Stimulated activated CD8-positive, alpha-beta memory T cell treated with anti-CD3 and anti-CD28 coated beads, Interleukin-2, amount 100 ng/mL, for 48 hours (primary cell): Measurements from ENCODE around the gene BNC2.

Experiments used
- DNase-seq, 2 donors: peaks; one replicate each; pipeline ENCODE4 v3.0.0-alpha.2; 2020; ENCODE audit warnings: low read depth in 2 of 2

Gene BNC2

DNA sequence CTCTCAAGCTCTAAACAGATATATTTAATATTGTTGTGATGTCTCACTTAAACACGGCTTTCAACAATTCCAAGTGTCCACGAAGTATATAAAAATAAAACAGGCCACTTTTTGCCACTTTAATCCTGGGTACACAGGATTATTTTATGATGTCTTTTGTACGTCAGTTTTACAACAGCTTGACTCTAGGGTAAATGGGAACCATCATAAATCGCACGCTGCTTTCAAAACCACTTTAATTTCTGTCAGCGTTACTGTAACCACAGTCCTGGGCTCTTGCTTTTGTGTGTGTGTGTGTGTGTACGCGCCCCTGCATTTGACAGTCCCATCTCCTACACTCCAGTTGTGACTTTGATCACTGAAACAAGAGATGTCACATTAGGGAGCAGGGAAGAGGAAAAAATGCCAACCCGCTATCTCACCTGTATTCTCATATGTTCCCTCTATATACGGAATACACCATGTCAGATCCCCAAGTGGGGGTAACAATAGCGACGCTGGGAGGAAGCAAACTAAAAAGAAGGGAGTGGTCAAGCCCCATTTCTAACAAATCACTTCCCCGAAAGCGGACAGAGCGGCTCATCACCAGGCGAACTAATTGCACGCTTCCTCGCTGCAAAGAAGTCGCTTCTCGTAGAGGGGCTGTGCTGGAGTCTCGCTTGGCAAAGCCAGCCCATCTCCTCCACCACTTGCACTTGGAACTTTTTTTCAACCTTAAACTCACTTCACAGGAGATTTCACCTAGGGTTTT, 1.2 kb downstream of the BNC2 start:
- no peak for DNase-seq

DNA sequence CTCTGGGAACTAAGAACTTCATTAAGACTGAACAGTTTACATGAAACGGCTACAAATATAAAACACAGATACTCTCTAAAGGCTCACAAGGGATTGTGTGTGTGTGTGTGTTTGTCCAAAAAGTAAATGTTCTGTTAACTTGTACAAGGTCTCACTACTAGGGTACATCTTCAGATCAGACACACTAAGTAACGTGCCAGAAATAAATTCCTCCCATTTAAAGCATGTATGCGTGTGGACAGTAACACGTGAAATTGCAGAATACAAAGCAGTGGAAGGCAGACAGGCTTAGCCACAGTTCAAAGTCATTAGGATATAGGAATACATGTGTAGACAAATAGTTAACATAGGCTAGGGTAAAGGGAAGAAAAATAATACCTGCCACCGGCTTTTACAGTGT, 1.8 kb downstream of the BNC2 start:
- DNase-seq: no peak

DNA sequence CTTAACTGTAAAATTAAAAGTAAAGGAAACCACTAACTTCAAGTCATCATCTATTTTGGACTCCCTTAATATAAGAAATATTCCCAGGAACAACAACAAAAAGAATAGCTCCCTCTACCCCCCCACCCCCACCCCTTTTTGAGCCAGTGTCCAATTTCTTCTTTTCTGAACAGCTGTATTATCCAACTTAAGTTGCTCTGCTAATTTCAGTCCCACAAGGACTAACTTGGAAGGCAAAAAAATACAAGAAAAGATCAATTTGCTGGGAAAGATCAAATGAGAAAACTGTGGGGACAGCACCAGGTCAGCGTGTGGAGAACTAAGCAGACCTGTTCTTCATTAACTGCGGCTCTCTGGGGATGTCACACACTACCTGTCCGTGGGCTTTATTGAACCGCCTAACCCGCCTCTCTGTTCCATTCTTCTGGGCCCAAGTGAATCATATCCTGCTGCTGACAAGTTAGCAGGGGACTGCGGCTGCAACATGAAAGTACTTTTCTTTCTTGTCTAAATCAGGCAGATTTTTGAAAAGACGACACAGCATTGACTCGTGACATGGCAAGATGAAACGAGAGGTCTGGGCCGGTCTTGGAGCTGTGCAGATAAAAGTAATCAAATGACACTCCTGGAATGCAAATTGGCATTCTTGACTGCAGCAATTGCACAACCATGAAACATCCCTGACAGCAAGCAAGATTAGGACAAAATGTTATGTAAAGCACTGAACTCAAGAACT, 2.7 kb downstream of the BNC2 start:
- DNase-seq: no peak

DNA sequence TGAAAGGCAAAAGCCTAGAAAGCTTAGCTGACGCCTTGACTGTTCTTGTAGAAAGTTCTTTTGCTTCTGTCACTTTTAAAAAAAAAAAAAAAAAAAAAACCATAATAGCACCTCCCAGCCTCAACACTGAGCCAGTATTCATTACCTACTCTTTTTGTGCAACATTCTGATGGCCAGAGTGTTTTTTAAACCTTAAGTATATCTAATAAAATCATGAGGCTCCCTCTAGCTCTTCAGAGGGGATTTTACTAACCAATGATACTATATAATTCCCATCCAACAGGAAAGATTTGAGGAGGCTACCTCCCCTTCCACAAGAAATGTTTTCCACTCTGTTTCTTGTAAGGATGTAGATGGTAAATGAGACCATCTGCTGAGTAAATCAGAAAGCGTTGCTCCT, 3.9 kb downstream of the BNC2 start:
- no peak for DNase-seq

DNA sequence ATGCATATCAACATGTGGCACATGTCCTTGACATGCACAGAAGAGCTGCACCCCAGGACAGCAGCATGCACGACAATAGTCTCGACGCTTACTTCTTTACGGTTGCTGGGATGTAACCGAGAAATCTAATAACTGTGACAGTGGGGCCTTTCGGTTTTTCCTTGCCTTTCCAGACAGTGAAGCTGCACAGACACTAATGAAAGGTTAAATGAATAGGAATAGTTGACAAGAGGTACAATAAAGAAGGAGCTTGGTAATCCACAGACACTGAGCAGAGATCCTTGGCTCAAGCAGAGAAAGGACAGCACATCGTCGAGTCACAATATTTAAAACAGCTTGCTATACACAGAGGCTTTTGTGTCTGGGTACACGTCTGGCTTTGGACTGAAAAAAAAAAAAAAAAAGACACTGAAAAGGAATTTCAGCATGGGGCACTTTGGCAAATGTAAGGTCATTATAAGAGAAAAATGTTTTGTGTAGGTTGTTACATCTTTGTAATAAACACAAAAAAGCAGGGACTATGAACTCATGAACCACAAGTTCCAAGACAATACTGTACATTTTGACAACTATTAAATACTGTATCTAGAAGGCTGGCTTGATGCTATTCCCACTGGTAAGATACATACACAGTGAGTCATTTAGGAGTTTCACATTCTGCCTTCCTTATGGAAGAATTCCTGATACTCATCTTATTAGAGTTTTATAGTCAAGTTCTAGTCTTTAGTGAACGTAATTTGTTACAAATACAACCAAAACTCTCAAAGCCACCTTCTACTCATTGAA, 5.6 kb downstream of the BNC2 start:
- no peak for DNase-seq

DNA sequence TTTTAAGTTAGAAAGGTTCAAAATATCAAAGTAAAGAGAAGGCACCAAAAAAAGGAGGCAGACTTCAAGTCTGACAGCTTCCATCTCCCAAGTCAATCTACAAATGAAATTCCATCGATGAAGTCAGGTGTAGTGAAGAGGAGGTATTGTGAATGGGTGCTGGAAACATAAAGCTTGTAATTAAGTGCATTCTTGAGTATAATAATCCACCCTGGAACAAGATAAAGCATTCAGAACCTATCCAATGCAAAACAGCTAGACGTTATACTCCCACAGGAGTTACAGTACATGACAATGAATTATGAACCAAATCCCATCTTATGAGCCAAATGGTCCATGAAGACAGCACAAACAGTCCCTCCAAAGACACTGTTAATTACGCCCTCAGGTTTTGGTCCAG, 22.3 kb downstream of the BNC2 start:
- no peak for DNase-seq

DNA sequence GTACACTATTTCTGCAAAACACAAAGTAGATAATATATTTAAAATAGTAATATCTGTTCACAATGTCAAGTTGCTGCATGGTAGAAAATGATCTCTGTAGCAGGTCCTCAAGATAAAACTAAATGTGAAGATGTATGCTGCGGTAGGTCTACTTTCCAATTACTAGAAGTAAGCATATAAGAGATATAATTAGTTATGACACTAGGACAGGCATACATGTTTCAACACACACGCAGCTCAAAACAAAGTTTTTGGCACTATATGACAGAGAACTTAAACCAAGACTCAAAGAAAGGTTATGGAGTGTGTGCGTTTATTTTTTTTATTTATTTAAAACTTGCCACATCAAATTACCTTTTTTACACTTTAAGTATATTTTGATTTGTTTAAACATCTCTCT, 23.5 kb downstream of the BNC2 start:
- DNase-seq: no peak

DNA sequence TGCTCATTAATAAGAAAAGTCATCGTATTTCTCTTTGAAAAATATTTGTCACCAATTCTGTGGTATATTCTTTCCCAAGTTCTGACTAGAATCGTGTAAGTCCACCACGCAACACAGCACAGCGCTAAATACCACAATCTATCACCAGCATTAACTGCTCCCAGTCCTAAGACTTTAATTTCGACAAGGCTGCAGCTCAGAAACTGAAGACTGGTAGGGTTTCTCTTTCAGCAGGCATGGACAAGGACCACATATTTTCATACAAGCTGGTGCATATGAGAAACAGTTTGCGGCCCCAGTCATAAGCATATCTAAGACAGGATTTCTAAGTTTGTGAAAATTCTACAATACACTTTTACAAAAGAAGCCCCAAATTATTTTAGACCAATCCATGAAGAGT, 24.1 kb downstream of the BNC2 start:
- no peak for DNase-seq

DNA sequence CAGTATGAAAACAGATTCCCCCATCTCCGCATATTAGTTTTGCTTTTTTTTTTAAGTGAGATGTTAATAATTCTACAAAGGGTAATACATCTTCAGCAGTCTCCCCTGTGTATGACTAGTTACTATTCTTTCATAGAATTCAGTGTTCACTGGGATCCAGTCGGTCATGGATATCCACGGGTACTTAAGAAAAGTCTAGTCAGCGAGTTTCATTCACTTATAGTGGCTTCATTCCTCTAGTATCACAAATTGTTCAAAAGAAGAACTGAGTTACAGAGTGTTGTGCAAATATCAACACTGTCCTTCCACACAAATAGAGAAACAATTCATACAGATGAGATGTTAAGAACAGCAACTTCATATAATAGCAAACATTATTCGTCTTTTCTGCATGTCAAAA, 35.7 kb downstream of the BNC2 start:
- DNase-seq: no peak

DNA sequence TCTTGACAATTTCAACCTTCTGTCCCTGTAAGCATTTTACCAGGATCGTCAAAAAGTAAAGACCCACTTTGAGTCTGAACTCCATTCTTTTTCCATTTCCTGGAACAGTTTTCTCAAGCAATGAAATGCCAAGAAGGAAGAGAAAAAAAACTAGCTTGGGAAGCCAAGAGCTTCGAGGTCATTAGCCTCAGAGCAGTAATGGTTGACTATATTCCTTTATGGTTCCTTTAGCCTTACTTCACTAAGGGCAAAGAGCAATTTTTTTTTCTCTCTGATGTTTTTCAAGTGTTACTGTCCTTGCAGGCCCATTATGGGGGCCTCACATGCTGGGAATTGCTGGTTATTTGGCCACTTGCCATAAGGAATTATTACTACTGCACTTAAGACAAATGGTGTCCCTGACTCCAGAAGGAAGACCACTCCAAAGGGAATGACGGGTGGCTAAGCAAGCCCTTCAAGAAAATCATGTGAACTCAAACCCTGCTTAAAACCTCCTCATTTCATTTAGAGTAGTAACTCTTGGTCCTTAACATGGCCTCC, 37.1 kb downstream of the BNC2 start:
- DNase-seq: no peak

DNA sequence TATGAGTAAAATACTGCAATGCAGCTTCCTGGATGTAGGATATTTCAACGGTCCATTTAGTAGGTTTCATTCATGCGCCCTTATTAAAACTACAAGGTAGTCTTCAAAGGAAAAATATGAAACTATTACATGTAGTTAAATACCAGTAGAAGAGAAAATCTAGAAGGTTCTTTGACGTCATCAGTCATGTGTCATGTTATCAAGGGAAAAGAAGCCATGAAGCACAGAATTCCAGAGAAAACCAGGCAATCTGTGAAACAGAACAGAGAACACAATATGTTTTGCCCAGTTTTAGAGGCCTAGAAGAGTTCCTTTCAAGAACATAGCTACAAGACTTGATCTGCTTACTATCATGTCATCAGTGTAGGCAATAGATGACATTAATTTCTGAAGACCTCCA, 38.4 kb downstream of the BNC2 start:
- no peak for DNase-seq

DNA sequence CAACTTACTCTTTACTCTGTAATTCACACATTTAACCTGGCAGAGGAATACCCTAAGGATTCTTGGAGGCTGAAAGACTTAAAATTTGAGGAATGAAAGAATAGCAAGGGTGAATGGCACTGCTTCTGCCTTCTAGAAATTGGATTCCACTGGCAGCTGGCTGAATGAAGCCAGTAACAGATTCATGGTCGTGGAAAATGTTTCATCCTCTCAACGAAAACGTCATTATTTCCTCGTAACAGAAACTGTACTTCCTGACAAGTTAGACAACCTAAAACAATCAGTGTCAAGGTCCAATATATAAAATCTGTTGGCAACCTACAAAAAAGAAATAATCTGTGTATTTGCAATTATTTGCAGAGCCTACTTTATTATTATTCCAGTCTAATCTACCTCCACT, 39.7 kb downstream of the BNC2 start:
- DNase-seq: no peak

DNA sequence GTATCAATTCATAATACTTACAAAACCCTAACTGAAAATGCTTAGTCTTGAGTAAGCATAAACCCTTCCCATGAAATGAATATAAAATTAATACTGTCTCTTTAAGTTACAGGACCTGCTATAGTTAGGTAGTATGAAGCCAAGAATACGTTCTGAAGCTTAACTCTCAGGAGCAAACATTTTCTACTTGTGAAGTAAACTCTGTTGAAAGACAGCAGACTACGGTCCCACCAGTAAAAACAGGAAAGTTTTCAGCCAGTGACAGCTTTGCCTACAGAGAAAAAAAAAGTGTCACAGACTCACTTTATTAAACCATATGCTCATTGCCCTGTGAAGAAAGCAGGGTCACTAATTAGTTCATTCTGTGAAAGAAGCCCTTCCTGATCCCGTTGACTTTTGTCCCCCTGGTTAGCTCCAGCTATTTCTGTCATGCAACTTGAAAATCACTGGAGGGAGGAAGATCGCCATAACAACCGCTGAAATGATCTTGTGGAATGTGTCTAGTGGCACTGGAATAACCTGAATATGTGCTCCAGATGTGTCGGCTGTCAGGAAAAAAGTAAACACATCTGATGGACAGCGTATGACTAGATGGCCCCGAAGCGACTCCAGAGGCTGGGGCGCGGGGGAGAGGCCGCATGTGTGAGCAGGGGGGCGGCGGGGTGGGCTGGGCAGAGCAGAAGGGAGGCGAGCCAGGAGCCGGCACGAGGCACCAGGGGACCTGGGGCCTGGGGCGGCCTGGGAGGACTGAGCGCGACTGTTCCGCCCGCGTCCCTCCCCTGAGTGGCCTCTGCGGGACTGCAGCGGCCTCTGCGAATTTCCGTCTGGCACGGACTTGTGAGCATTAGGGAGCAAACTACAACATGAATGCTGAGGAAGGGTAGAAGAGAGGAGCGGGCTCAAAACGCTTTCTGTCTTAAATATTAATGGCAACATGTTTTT, 41.9 kb downstream of the BNC2 start:
- no peak for DNase-seq

DNA sequence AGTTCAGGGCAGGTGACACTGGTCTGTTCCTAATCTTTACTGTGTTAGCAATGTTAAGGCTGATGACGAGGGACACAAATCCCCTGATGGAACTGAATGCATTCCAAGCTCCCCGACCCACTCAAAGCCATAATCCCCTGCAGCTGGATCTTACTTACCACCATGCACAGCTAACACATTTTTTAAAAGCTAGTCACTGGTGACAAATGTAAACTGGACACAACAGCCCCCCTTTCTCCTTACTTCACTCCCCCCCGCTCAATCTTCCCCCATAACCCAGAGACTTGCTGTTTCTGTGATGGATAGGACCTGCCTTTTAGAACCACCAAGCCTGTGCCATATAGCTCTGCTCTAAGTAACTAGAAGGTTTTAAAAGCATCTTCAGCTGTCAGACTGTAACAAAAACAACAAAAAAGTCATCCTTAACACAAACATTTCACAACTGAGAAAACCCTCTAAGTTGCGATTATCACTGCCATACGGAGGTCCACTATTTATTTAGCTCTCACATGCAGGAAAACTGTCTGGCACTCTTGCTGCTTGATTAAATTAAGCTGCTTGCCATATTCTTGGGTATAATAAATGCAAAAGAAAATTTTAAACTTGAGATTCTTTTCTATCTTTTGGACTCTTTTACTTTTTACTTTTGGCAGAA, 44.4 kb downstream of the BNC2 start:
- no peak for DNase-seq

DNA sequence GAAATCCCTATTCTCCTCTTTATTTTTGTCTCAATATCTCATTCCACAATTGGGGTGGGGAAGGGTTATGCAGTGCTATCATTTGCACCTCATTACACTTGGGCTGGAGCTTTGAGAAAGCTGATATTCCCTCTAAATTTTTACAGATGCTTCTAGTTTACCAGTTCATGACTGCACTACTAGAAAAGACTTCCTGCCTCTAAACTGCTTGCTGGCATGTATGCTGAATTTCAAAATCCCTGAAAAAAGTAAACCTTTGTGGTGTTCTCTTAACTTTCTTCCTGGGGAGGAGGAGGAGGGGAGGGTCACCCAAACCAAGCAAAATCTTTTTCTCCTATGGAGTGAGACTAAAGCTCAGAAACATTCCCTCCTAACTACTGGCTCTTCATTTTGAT, 45.1 kb downstream of the BNC2 start:
- DNase-seq: no peak

DNA sequence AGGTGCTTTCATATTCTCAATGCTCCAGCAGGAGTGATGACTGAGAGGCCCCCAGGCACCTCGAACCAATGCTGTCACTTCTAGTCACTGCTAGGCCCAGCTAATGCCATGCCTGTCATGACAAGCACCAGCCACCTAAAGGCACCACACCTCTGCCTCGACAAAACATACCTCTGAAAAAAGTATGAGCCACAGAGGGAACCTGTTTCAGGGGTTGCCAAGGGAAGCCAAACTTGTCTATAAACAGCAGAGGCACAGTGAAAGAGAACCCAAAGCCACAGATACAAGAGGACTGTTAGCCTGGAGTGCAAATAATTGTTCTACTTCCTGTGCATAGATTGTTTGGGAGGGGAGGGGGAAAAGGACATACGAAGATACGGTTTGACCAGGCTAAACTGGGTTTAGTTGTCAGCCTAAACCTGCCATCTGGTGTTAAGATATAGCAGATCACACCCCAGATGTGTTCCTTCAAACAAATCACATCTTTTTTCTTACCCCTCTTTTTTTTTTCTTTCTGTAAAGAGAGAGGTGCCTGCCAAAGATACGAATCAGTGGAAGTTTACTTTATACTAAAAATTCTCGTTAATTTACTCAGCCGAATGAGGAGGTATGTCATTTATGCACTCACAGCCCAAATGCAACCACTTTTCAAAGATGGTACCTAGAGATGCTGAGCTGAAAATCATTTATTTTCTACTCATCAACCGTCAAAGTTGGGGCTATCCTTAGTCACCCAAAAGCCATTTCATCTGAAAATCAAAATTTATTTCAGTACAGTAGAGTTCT, 45.7 kb downstream of the BNC2 start:
- DNase-seq: no peak

DNA sequence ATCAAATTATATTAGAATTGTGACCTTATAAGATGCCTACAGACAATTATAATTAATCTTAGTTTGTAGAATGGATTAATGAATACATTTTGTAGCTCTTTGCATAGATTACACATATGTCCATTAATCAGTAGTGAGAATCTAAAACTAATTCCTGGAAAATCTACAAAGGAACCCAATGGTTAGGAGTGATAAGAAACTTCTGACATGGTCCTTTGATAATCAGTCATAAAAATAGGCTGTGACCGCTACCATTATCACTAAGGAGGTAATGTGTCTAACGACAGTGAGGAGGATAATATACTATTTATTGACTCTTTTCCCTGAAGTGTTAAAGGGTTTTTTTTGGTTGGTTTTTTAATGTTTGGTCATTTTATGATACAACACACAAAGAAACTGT, 46.6 kb downstream of the BNC2 start:
- DNase-seq: no peak

DNA sequence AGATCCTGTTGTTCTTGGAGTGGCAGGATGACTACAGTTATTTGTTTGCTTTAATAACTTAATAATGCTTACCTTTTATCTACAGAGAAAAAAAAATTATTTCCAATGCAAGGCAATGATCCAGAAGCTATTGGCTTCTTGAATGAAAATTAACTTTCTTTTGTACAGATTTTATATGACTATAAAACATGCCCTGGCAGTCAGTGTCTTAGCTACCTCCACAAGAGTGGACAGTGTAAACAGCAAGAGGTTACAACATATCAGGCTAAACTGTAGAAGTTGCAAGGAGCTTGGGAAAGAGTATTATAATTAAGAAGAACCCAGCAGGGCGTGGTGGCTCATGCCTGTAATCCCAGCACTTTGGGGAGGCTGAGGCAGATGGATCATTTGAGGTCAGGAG, 49.1 kb downstream of the BNC2 start:
- no peak for DNase-seq

DNA sequence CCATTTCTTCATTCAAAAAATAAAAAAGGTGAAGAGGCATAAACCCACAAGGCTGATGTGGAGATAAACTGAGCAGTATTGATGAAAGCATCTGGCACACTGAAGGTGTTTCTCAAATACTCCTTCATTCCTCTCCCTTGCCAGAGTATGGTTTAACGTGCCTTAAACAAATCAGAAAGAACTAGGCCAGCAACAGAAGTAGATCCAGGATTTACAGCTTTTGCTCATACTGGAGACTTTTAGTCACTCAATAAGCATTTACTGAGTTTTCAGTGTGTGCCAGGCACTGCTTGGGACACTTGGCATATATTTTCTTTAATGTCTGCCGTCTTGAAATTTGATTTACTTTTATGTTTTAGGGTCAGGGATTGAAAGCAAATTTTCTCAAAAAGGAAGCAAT, 53.0 kb downstream of the BNC2 start:
- DNase-seq: no peak

DNA sequence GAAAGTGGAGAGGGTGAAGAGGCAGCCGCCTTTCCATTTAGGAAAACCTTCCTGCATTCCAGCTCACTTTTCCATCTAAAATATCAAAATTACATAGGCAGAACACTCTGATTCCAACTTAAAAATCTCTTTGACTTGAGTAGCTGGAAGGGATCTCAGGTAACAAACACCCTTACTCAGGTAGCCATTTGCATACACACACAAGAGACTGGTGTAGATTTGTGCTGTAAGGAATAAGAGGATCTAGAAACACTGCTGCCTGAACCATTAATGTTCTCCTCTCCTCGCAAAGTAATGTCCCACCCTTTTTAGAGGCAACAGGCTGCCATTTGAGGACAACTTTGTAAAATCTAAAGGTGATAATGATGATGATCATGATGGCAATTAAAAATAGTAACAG, 53.5 kb downstream of the BNC2 start:
- no peak for DNase-seq
